Upper lobe of right lung (tissue), 1 donor: ENCODE data around the gene RAB20. TPM values are rescaled to one million over a fixed set of nuclear protein-coding genes. Genes with fewer than 3 reads are reported as not detected.
"Not testable (repeated sequence)": the region's sequence is repeated elsewhere in the genome, so short reads cannot be mapped to it uniquely, and the experiment has no call there.

Experiments used
- ATAC-seq: fragments of 200-7000 bp; cut with Tn5 transposase; one replicate; pipeline ENCODE4 v1.9.1; 2020; ENCODE audit warnings: mild to moderate bottlenecking, moderate library complexity
- DNase-seq: peaks from one replicate; pipeline ENCODE4 v3.0.0-alpha.2; 2020
- H3K27ac ChIP-seq: fragments of 200-600 bp; one replicate; pipeline ENCODE4 v1.8.0; 2022
- H3K27me3 ChIP-seq: fragments of 200-600 bp; one replicate; pipeline ENCODE4 v1.8.0; 2022; ENCODE audit warnings: mild to moderate bottlenecking
- H3K36me3 ChIP-seq: fragments of 200-600 bp; one replicate; pipeline ENCODE4 v1.8.0; 2022
- H3K4me1 ChIP-seq: fragments of 200-600 bp; one replicate; pipeline ENCODE4 v1.8.0; 2022
- H3K4me3 ChIP-seq: fragments of 200-600 bp; one replicate; pipeline ENCODE4 v1.8.0; 2022; ENCODE audit warnings: mild to moderate bottlenecking
- H3K9me3 ChIP-seq: fragments of 200-600 bp; one replicate; pipeline ENCODE4 v1.8.0; 2022
- CTCF ChIP-seq: fragments of 200-600 bp; IDR thresholded peaks from one replicate; pipeline ENCODE4 v1.8.0; 2022; ENCODE audit warnings: antibody characterized with exemption
- intact Hi-C: fragments of 100-400 bp; cut with DNase I; formaldehyde crosslinking; loops from one replicate; pipeline ENCODE4 v1.11.0; 2022
- total RNA-seq: library from RNA; stranded (reverse); fragmentation: NEBNext Ultra II Directional; extraction: Animal tissue kit (Norgen Biotek cat#: 25700); gene quantifications from one replicate; pipeline ENCODE4 v1.2.1, GENCODE V29; 2021
- donor health status: DM: no; HTN: yes; CAD: no; lungs with severe emphysema.

Gene RAB20
- total RNA-seq, 1 donor from 2014 or later = 52.4 TPM

GRCh38 chr13:110499621-110500281 is 61.8 kb downstream of the RAB20 start:
- ATAC-seq = no peak
- Histone ChIP-seq H3K4me3 (no peak overlapping the region), H3K36me3 (peaks cover 51% of the 10 kb centered on the region), H3K27ac (no peak overlapping the region), H3K27me3 (no peaks in the 10 kb centered on the region), H3K4me1 (no peaks in the 10 kb centered on the region), H3K9me3 (no peaks in the 10 kb centered on the region)
- no peak for DNase-seq
- intact Hi-C loops = no loop called here
- no peak for TF ChIP-seq CTCF

- Histone ChIP-seq H3K4me3 (no peak overlapping the region), H3K4me1 (no peaks in the 10 kb centered on the region), H3K9me3 (no peaks in the 10 kb centered on the region), H3K27ac (no peak overlapping the region), H3K36me3 (peaks cover 45% of the 10 kb centered on the region), H3K27me3 (no peaks in the 10 kb centered on the region)
- intact Hi-C loops = no loop called here
- no peak for TF ChIP-seq CTCF
- DNase-seq = no peak
- peak; percentile 10 for ATAC-seq
Measured at GRCh38 chr13:110498765-110499164, 62.8 kb downstream of the RAB20 start.

- no peak overlapping the region for H3K4me3 ChIP-seq
- no peak for TF ChIP-seq CTCF
- H3K9me3 ChIP-seq = no peaks in the 10 kb centered on the region
- H3K27ac ChIP-seq = no peak overlapping the region
- H3K36me3 ChIP-seq = peaks cover 40% of the 10 kb centered on the region
- no peaks in the 10 kb centered on the region for H3K27me3 ChIP-seq
- DNase-seq = no peak
- intact Hi-C loops = no loop called here
- H3K4me1 ChIP-seq = no peaks in the 10 kb centered on the region
- no peak for ATAC-seq
Measured at GRCh38 chr13:110498327-110498726, 63.2 kb downstream of the RAB20 start.

- peaks cover 36% of the 10 kb centered on the region for H3K36me3 ChIP-seq
- H3K9me3 ChIP-seq, DNase-seq, H3K4me1 ChIP-seq, H3K27ac ChIP-seq, H3K4me3 ChIP-seq, intact Hi-C loops, ATAC-seq, H3K27me3 ChIP-seq: not testable (repeated sequence)
Measured at GRCh38 chr13:110497896-110498295, 63.6 kb downstream of the RAB20 start.

- no peaks in the 10 kb centered on the region for H3K27me3 ChIP-seq
- DNase-seq (no peak), ATAC-seq (no peak)
- no peak for TF ChIP-seq CTCF
- H3K4me3 ChIP-seq = no peak overlapping the region
- H3K9me3 ChIP-seq = no peaks in the 10 kb centered on the region
- no peaks in the 10 kb centered on the region for H3K4me1 ChIP-seq
- peaks cover 33% of the 10 kb centered on the region for H3K36me3 ChIP-seq
- H3K27ac ChIP-seq = no peak overlapping the region
- intact Hi-C loops = no loop called here
Measured at GRCh38 chr13:110497003-110497402, 64.5 kb downstream of the RAB20 start.

GRCh38 chr13:110496281-110496680 is 65.2 kb downstream of the RAB20 start:
- TF ChIP-seq CTCF = no peak
- ATAC-seq (no peak), DNase-seq (no peak)
- H3K27ac ChIP-seq = no peak overlapping the region
- no peaks in the 10 kb centered on the region for H3K9me3 ChIP-seq
- H3K36me3 ChIP-seq = peaks cover 33% of the 10 kb centered on the region
- intact Hi-C loops = no loop called here
- no peaks in the 10 kb centered on the region for H3K27me3 ChIP-seq
- H3K4me1 ChIP-seq = no peaks in the 10 kb centered on the region
- H3K4me3 ChIP-seq = no peak overlapping the region
